OCI-LY1 (cell line): Measurements from ENCODE around the gene CST9L.

Source experiments
- H2AFZ ChIP-seq: fragments of 200-600 bp; sonication (generic), shearing (Covaris generic); 2 replicates; pipeline ENCODE4 v1.6.0; 2014; ENCODE audit warnings: antibody characterized with exemption, mild to moderate bottlenecking, low read length
- H3F3A ChIP-seq: fragments of 200-600 bp; sonication (generic), shearing (Covaris generic); 2 replicates; pipeline ENCODE4 v1.6.0; 2014; ENCODE audit warnings: mild to moderate bottlenecking, antibody characterized with exemption, low read length, moderate library complexity; ENCODE audit not compliant: insufficient read depth
- H3K27ac ChIP-seq: fragments of 200-600 bp; sonication (generic); 2 replicates; pipeline ENCODE4 v1.5.1; 2014; ENCODE audit warnings: low read length, mixed run types, mild to moderate bottlenecking, low read depth; ENCODE audit not compliant: poor library complexity, severe bottlenecking
- H3K27me3 ChIP-seq: fragments of 200-600 bp; sonication (generic); 2 replicates; pipeline ENCODE4 v1.6.0; 2014; ENCODE audit warnings: antibody characterized with exemption, mild to moderate bottlenecking, low read length, moderate library complexity; ENCODE audit not compliant: insufficient read depth
- H3K36me3 ChIP-seq: fragments of 200-600 bp; sonication (generic); 2 replicates; pipeline ENCODE4 v1.6.1; 2014; ENCODE audit warnings: mild to moderate bottlenecking, antibody characterized with exemption, low read length, moderate library complexity, mixed read lengths; ENCODE audit not compliant: insufficient read depth
- H3K4me1 ChIP-seq: fragments of 200-600 bp; sonication (generic); 2 replicates; pipeline ENCODE4 v1.5.1; 2014; ENCODE audit warnings: mild to moderate bottlenecking, low read length, moderate library complexity; ENCODE audit not compliant: insufficient read depth, severe bottlenecking
- H3K4me2 ChIP-seq: fragments of 200-600 bp; sonication (generic), shearing (Covaris generic); 2 replicates; pipeline ENCODE4 v1.6.1; 2014; ENCODE audit warnings: low read length
- H3K4me3 ChIP-seq: fragments of 200-600 bp; sonication (generic); 2 replicates; pipeline ENCODE4 v1.5.1; 2014; ENCODE audit warnings: low read length, low read depth, mild to moderate bottlenecking, mixed read lengths; ENCODE audit not compliant: poor library complexity, severe bottlenecking
- H3K79me2 ChIP-seq: fragments of 200-600 bp; shearing (Covaris generic); 2 replicates; pipeline ENCODE4 v1.6.1; 2016; ENCODE audit warnings: mixed run types, low read length, mixed read lengths; ENCODE audit not compliant: insufficient read depth
- H3K9ac ChIP-seq: fragments of 200-600 bp; sonication (generic), shearing (Covaris generic); 2 replicates; pipeline ENCODE4 v1.6.1; 2014; ENCODE audit warnings: mild to moderate bottlenecking, low read length, mixed read lengths
- H3K9me2 ChIP-seq: fragments of 200-600 bp; sonication (generic), shearing (Covaris generic); 2 replicates; pipeline ENCODE4 v1.6.1; 2014; ENCODE audit warnings: low read depth, mild to moderate bottlenecking, low read length, mixed read lengths
- H3K9me3 ChIP-seq: fragments of 200-600 bp; shearing (Covaris generic); 2 replicates; pipeline ENCODE4 v1.6.1; 2014; ENCODE audit warnings: low read length, mixed read lengths
- H4K20me1 ChIP-seq: fragments of 200-600 bp; sonication (generic), shearing (Covaris generic); 2 replicates; pipeline ENCODE4 v1.6.0; 2016; ENCODE audit warnings: mild to moderate bottlenecking, low read length; ENCODE audit not compliant: insufficient read depth
- CTCF ChIP-seq: fragments of 200-600 bp; sonication (generic), shearing (Covaris generic); IDR thresholded peaks from 2 replicates; pipeline ENCODE4 v1.5.1; 2017; ENCODE audit warnings: mild to moderate bottlenecking, antibody characterized with exemption, low read length, moderate library complexity, mixed read lengths
- EZH2 ChIP-seq: fragments of 200-600 bp; sonication (generic), shearing (Covaris generic); IDR thresholded peaks from 2 replicates; pipeline ENCODE4 v1.8.0; 2017; ENCODE audit warnings: borderline replicate concordance, mixed run types, mild to moderate bottlenecking, antibody characterized with exemption, low read length, moderate library complexity, mixed read lengths

CST9L gene

GRCh38 chr20:23587631-23588030 lies 19.3 kb upstream of the CST9L start:
- Histone ChIP-seq H3K4me1 (no peaks in the 10 kb centered on the region), H3K79me2 (no peaks in the 10 kb centered on the region), H3K4me2 (no peak overlapping the region)

GRCh38 chr20:23586735-23587525 lies 18.6 kb upstream of the CST9L start:
- no peak overlapping the region for H3K4me3 ChIP-seq
- TF ChIP-seq CTCF, result no peak
- TF ChIP-seq EZH2, result no peak
- no peak overlapping the region for H3K4me2 ChIP-seq
- H3K79me2 ChIP-seq, result no peaks in the 10 kb centered on the region
- H3F3A ChIP-seq, result no peaks in the 10 kb centered on the region
- H3K27me3 ChIP-seq, result no peaks in the 10 kb centered on the region
- no peak overlapping the region for H3K9ac ChIP-seq
- no peak overlapping the region for H3K27ac ChIP-seq
- H3K9me2 ChIP-seq, result no peaks in the 10 kb centered on the region
- H2AFZ ChIP-seq, result no peak overlapping the region
- H3K36me3 ChIP-seq, result no peaks in the 10 kb centered on the region
- no peaks in the 10 kb centered on the region for H3K9me3 ChIP-seq
- H4K20me1 ChIP-seq, result no peaks in the 10 kb centered on the region
- no peaks in the 10 kb centered on the region for H3K4me1 ChIP-seq

More at GRCh38 chr20:23587631-23588030, 19.3 kb upstream of the CST9L start:
- Histone ChIP-seq H3K27me3 (no peaks in the 10 kb centered on the region), H2AFZ (no peak overlapping the region), H3K9me2 (no peaks in the 10 kb centered on the region), H3F3A (no peaks in the 10 kb centered on the region), H3K36me3 (no peaks in the 10 kb centered on the region), H3K9me3 (no peaks in the 10 kb centered on the region), H4K20me1 (no peaks in the 10 kb centered on the region), H3K9ac (no peak overlapping the region), H3K27ac (no peak overlapping the region), H3K4me3 (no peak overlapping the region)
- TF ChIP-seq EZH2, result no peak
- TF ChIP-seq CTCF, result no peak

GRCh38 chr20:23585808-23586734 lies 17.8 kb upstream of the CST9L start:
- no peak overlapping the region for H3K9ac ChIP-seq
- H3K27ac ChIP-seq, result no peak overlapping the region
- no peaks in the 10 kb centered on the region for H3K4me1 ChIP-seq
- H3K27me3 ChIP-seq, result no peaks in the 10 kb centered on the region
- H3K9me2 ChIP-seq, result no peaks in the 10 kb centered on the region
- H3K9me3 ChIP-seq, result no peaks in the 10 kb centered on the region
- H3K4me2 ChIP-seq, result no peak overlapping the region
- H3K79me2 ChIP-seq, result no peaks in the 10 kb centered on the region
- no peak for TF ChIP-seq EZH2
- TF ChIP-seq CTCF, result no peak
- H2AFZ ChIP-seq, result no peak overlapping the region
- no peaks in the 10 kb centered on the region for H4K20me1 ChIP-seq
- no peaks in the 10 kb centered on the region for H3K36me3 ChIP-seq
- H3K4me3 ChIP-seq, result no peak overlapping the region
- H3F3A ChIP-seq, result no peaks in the 10 kb centered on the region
